Right lobe of liver (tissue), 6 donors: Measurements from ENCODE around the gene MACROH2A1. TPM values are rescaled to one million over a fixed set of nuclear protein-coding genes. Genes with fewer than 3 reads are reported as not detected.

ENCODE experiments used
- ATAC-seq, 4 donors: fragments of 200-7000 bp; cut with Tn5 transposase; one replicate each; pipeline ENCODE4 v1.9.1; 2020; ENCODE audit warnings: mild to moderate bottlenecking in 4 of 4, moderate library complexity in 4 of 4
- DNase-seq, 3 donors: peaks; one replicate each; pipeline ENCODE4 v3.0.0-alpha.2; 2020
- H3K27ac ChIP-seq, 3 donors: fragments of 200-600 bp; one replicate each; pipeline ENCODE4 v1.8.0; 2022
- H3K27me3 ChIP-seq, 2 donors: fragments of 200-600 bp; one replicate each; pipeline ENCODE4 v1.8.0; 2022
- H3K36me3 ChIP-seq, 4 donors: fragments of 200-600 bp; sonication (generic) in 1 of 4; one replicate each; pipeline versions ENCODE4 v1.5.1 to v1.8.0; 2017 to 2022; ENCODE audit warnings: control low read depth in 1 of 4
- H3K4me1 ChIP-seq, 4 donors: fragments of 200-600 bp; sonication (generic) in 1 of 4; one replicate each; pipeline versions ENCODE4 v1.5.1 to v1.8.0; 2017 to 2022; ENCODE audit warnings: control low read depth in 1 of 4
- H3K4me3 ChIP-seq, 3 donors: fragments of 200-600 bp; one replicate each; pipeline ENCODE4 v1.8.0; 2022
- H3K9me3 ChIP-seq, 4 donors: fragments of 200-600 bp; sonication (generic) in 1 of 4; one replicate each; pipeline versions ENCODE4 v1.5.1 to v1.8.0; 2017 to 2022; ENCODE audit warnings: control low read depth in 1 of 4
- POLR2A ChIP-seq: fragments of 450-650 bp; IDR thresholded peaks from one replicate; pipeline ENCODE4 v1.6.1; 2017; ENCODE audit warnings: antibody characterized with exemption, mild to moderate bottlenecking
- WGBS: methylation state at CpG from one replicate; pipeline ENCODE4 v1.1.6; 2018; ENCODE audit warnings: low coverage, low lambda C conversion rate; ENCODE audit not compliant: insufficient coverage; ENCODE audit errors: missing lambda C conversion rate; 5-methylcytosine and 5-hydroxymethylcytosine counted together
- intact Hi-C, 2 donors: fragments of 100-400 bp; cut with DNase I; formaldehyde crosslinking; loops; one replicate each; pipeline versions ENCODE4 v1.11.2 to v1.14.1; 2022
- total RNA-seq, 6 experiments: library from RNA; depleted of rRNA in 2 of 6; stranded (reverse); fragments of >200 nt in 2 of 6; fragmentation: NEBNext Ultra II Directional in 3 of 6; extraction: Animal tissue kit (Norgen Biotek cat#: 25700) in 3 of 6; gene quantifications; one replicate each; pipeline versions ENCODE4 v1.1.0 to v1.2.4, GENCODE V29; 2016 to 2023
- TF ChIP-seq, protein P1 (sequence below), 4 donors: fragments of 200-600 bp in 3 of 4; fragments of 450-650 bp in 1 of 4; IDR thresholded peaks; one replicate each; pipeline versions ENCODE4 v1.5.1 to v1.8.0; 2016 to 2022; ENCODE audit warnings: antibody characterized with exemption in 4 of 4, mild to moderate bottlenecking in 2 of 4
- donor health status: DM: no; HTN: yes; CAD: no.
- donor health status: DM: no; HTN: no; CAD: no.
- donor health status: DM: no; HTN: no; CAD: no.
- donor health status: DM: no; HTN: yes; CAD: no.
- donor health status: DM: no; HTN: yes; CAD: no.

Gene MACROH2A1
- total RNA-seq, 6 experiments from 2014 or later, result 40.0 to 113 (median 51.6) TPM

DNA sequence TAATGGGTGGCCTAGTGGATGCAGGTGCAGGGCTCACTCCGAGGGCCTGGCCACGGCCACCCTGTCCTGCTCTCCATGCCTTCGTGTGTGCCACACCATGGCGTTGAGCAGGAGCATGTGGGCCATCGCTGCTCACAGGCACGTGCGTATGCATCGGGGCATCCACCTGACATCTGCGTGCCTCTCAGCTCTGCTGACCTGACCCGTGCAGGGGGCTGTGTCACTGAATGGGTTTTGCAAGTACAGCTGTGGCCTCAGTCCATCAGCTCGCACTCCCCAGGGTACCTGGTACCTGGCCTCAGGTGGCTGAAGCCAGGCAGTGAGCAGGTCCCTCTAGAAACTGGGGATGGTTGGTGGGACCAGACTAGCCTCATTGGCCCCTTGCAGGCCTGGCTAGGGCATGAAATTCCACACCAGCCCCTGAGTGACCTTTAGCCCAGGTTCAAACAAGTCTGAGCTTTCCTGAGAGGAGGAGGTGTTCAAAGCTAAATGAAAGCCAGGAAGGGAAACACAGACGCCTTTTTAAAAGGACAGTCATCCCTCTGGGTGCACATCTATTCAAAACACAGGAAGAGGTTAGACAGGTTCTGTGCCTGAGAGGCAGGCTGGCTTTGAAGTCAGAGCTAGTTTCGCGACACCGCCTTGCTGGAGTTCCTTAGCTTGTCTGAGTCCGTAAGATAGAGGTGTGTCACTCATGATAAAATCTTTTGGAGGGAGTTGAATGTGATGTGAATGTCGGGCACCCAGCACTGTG is 74.0 kb downstream of the MACROH2A1 start:
- Histone ChIP-seq H3K27me3 (no peaks in the 10 kb centered on the region), H3K4me1 (peaks cover 0 to 29% (median 0%) of the 10 kb centered on the region in 4 donors), H3K4me3 (no peak overlapping the region), H3K27ac (peak overlapping the region in 1 of 3 donors; percentile 45), H3K9me3 (no peaks in the 10 kb centered on the region), H3K36me3 (no peaks in the 10 kb centered on the region)
- peak in 3 of 4 donors; percentile 29 to 72 (median 44) for ATAC-seq
- no peak for TF ChIP-seq POLR2A
- TF ChIP-seq, protein P1, sequence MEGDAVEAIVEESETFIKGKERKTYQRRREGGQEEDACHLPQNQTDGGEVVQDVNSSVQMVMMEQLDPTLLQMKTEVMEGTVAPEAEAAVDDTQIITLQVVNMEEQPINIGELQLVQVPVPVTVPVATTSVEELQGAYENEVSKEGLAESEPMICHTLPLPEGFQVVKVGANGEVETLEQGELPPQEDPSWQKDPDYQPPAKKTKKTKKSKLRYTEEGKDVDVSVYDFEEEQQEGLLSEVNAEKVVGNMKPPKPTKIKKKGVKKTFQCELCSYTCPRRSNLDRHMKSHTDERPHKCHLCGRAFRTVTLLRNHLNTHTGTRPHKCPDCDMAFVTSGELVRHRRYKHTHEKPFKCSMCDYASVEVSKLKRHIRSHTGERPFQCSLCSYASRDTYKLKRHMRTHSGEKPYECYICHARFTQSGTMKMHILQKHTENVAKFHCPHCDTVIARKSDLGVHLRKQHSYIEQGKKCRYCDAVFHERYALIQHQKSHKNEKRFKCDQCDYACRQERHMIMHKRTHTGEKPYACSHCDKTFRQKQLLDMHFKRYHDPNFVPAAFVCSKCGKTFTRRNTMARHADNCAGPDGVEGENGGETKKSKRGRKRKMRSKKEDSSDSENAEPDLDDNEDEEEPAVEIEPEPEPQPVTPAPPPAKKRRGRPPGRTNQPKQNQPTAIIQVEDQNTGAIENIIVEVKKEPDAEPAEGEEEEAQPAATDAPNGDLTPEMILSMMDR (IDR thresholded peaks at IDR 0.05), result no peak
- WGBS, result 62% methylated on average over 3 of the region's 17 CpGs
- no peak for DNase-seq
- intact Hi-C loops, result no loop called here

DNA sequence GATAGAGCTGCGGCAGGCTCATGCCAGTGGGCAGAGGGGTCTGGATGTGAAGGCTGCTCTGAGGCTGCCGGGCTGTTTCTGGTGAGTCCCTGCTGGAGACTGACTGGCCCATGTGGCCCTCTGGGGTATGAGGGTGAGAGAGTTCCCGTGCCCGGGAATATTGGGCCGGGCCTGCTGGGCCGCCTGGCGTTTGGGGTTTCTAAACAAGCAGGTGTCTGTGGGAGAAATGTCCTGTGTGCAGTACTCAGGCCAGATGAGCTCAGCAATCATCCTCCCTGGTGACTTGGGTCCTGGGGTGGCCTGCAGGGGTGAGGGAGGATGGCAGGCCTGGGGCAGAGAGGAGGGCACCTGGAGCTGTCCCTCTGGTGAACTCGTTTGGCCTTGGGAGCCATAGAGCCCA is 74.9 kb downstream of the MACROH2A1 start:
- Histone ChIP-seq H3K27me3 (no peaks in the 10 kb centered on the region), H3K4me3 (peak overlapping the region in 1 of 3 donors; percentile 42), H3K9me3 (no peaks in the 10 kb centered on the region), H3K27ac (peak overlapping the region in 1 of 3 donors; percentile 45), H3K36me3 (no peaks in the 10 kb centered on the region), H3K4me1 (peaks cover 0 to 23% (median 0%) of the 10 kb centered on the region in 4 donors)
- intact Hi-C loops, result no loop called here
- DNase-seq, result no peak
- TF ChIP-seq, protein P1 (IDR thresholded peaks at IDR 0.05), result no peak
- no peak for TF ChIP-seq POLR2A
- peak in 1 of 4 donors; percentile 38 for ATAC-seq
- WGBS, result no CpG with 5 or more reads among the region's 8 CpGs

DNA sequence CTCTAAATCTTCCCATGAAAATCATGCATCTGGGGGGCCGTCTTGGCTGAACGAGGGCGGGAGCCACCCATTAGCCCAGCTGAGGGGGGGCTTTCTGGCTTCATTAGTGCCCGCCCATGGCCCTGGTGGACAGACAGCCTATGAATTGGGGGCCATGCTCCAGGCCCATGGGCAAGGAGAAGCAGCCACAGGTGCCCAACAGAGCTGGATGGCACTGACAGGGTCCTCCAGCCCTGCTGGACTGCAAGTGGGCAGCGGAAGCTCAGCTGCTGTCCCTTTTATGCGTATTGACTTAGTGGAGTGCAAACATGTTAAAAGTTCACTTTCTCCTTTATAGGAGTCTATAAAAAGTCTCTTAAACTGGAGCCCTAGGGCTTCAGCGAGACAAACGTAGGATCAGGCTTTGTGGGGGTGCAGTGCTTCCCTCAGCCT is 75.3 kb downstream of the MACROH2A1 start:
- intact Hi-C loops, result no loop called here
- ATAC-seq, result peak in 3 of 4 donors; percentile 17 to 58 (median 34)
- TF ChIP-seq, protein P1 (IDR thresholded peaks at IDR 0.05), result no peak
- TF ChIP-seq POLR2A, result no peak
- no peaks in the 10 kb centered on the region for H3K27me3 ChIP-seq
- peak overlapping the region in 1 of 3 donors; percentile 45 for H3K27ac ChIP-seq
- no peaks in the 10 kb centered on the region for H3K36me3 ChIP-seq
- H3K9me3 ChIP-seq, result no peaks in the 10 kb centered on the region
- 64% methylated on average over 6 of the region's 8 CpGs for WGBS
- DNase-seq, result peak in 1 of 3 donors; percentile 34
- H3K4me3 ChIP-seq, result peak overlapping the region in 1 of 3 donors; percentile 42
- peaks cover 0 to 23% (median 0%) of the 10 kb centered on the region in 4 donors for H3K4me1 ChIP-seq

DNA sequence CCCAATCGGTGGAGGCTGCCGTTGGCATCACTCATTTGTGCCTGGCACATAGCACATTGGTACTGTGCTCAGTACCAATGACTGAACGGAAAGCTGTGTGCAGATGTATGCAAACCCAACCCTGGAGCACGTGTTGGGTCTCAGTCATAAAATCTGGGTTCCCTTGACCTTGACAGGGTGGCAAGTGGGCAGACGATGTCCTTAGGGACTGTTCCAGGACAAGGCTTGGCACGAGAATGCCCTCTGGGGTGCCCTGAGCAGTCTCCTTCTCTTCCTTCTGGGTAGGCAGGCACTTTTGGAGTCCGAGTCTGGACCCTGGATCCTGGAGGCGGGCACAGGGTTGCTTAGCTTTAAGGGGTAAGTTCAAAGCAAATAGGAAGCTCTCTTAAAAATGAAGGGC is 75.8 kb downstream of the MACROH2A1 start:
- H3K4me1 ChIP-seq, result peaks cover 0 to 23% (median 0%) of the 10 kb centered on the region in 4 donors
- WGBS, result 92% methylated on average over 4 of the region's 8 CpGs
- DNase-seq, result peak in 1 of 3 donors; percentile 27
- ATAC-seq, result no peak
- intact Hi-C loops, result no loop called here
- no peaks in the 10 kb centered on the region for H3K27me3 ChIP-seq
- H3K27ac ChIP-seq, result no peak overlapping the region
- H3K4me3 ChIP-seq, result no peak overlapping the region
- no peak for TF ChIP-seq POLR2A
- TF ChIP-seq, protein P1 (IDR thresholded peaks at IDR 0.05), result no peak
- no peaks in the 10 kb centered on the region for H3K36me3 ChIP-seq
- H3K9me3 ChIP-seq, result no peaks in the 10 kb centered on the region
